Fibroblast of lung (primary cell): ENCODE results near the gene KRTAP19-1. TPM values are rescaled to one million over a fixed set of nuclear protein-coding genes. Genes with fewer than 3 reads are reported as not detected.

Experiments used
- DNase-seq, 2 donors: peaks; one replicate each; pipeline versions ENCODE4 v3.0.0 to v3.0.0-alpha.2; 2010; ENCODE audit warnings: low read depth in 2 of 2
- H2AFZ ChIP-seq: 2 replicates; pipeline ENCODE4 v1.5.1; 2012; ENCODE audit warnings: low read length, control low read depth, inconsistent platforms
- H3K27ac ChIP-seq: 2 replicates; pipeline ENCODE4 v1.5.1; 2011; ENCODE audit warnings: low read length, control low read depth; ENCODE audit not compliant: insufficient read depth
- H3K27me3 ChIP-seq: 2 replicates; pipeline ENCODE4 v1.5.1; 2011; ENCODE audit warnings: mild to moderate bottlenecking, low read length; ENCODE audit not compliant: control insufficient read depth, insufficient read depth
- H3K36me3 ChIP-seq: 2 replicates; pipeline ENCODE4 v1.5.1; 2011; ENCODE audit warnings: low read length; ENCODE audit not compliant: control insufficient read depth, insufficient read depth
- H3K4me1 ChIP-seq: 2 replicates; pipeline ENCODE4 v1.5.1; 2011; ENCODE audit warnings: low read length; ENCODE audit not compliant: control insufficient read depth, insufficient read depth; ENCODE audit errors: extremely low read depth
- H3K4me2 ChIP-seq: 2 replicates; pipeline ENCODE4 v1.5.1; 2011; ENCODE audit warnings: low read length, control low read depth; ENCODE audit not compliant: insufficient read depth; ENCODE audit errors: extremely low read depth
- H3K4me3 ChIP-seq, 4 experiments: fragments of 200-600 bp in 1 of 4; sonication (generic) in 1 of 4; replicated peaks in 1 of 4; 2 replicates each; pipeline ENCODE4 v1.5.1; 2011 to 2016; ENCODE audit warnings: low read length in 4 of 4, low read depth in 3 of 4, mild to moderate bottlenecking in 3 of 4, control low read depth in 2 of 4, inconsistent platforms in 1 of 4, mixed read lengths in 1 of 4; ENCODE audit not compliant: insufficient read depth in 1 of 4; ENCODE audit errors: control extremely low read depth in 1 of 4
- H3K79me2 ChIP-seq: 2 replicates; pipeline ENCODE4 v1.5.1; 2012; ENCODE audit warnings: mild to moderate bottlenecking, low read length, inconsistent platforms; ENCODE audit not compliant: control insufficient read depth, insufficient read depth
- H3K9ac ChIP-seq: 2 replicates; pipeline ENCODE4 v1.5.1; 2011; ENCODE audit warnings: mild to moderate bottlenecking, low read length, control low read depth; ENCODE audit not compliant: insufficient read depth
- H3K9me3 ChIP-seq: 2 replicates; pipeline ENCODE4 v1.5.1; 2012; ENCODE audit warnings: low read depth, low read length; ENCODE audit not compliant: control insufficient read depth, insufficient read depth
- H4K20me1 ChIP-seq: 2 replicates; pipeline ENCODE4 v1.5.1; 2011; ENCODE audit warnings: low read length; ENCODE audit not compliant: control insufficient read depth, insufficient read depth; ENCODE audit errors: extremely low read depth
- CTCF ChIP-seq, 2 donors: IDR thresholded peaks in 1 of 2; conservative IDR thresholded peaks in 1 of 2; 1 replicate in 1 of 2; 2 replicates in 1 of 2; pipeline ENCODE4 v1.5.1; 2011 to 2012; ENCODE audit warnings: low read length in 2 of 2, control low read depth in 1 of 2, inconsistent platforms in 1 of 2, low read depth in 1 of 2, mild to moderate bottlenecking in 1 of 2
- EZH2 ChIP-seq: IDR thresholded peaks from 2 replicates; pipeline ENCODE4 v1.5.1; 2012; ENCODE audit warnings: low read length, control low read depth, mild to moderate bottlenecking; ENCODE audit errors: missing control alignments
- polyA plus RNA-seq, 2 donors: library from polyadenylated mRNA; depleted of rRNA in 1 of 2; stranded (reverse) in 1 of 2; unstranded in 1 of 2; fragments of >200 nt; gene quantifications; 2 replicates each; pipeline ENCODE4 v1.2.1, GENCODE V29; 2011 to 2012; ENCODE audit warnings: missing spikeins in 1 of 2
- total RNA-seq: library from RNA; depleted of rRNA; stranded (reverse); fragments of >200 nt; gene quantifications from 2 replicates; pipeline ENCODE4 v1.2.1, GENCODE V29; 2014

KRTAP19-1 gene
- total and polyA plus RNA-seq, 2 donors (not counting 1 experiment from before 2014, with no cell fraction given): not detected

- no peaks in the 10 kb centered on the region for H3K4me1 ChIP-seq
- no peak overlapping the region for H3K4me3 ChIP-seq
- H3K9ac ChIP-seq: no peak overlapping the region
- H3K27ac ChIP-seq: no peak overlapping the region
- DNase-seq: no peak
- H3K9me3 ChIP-seq: no peaks in the 10 kb centered on the region
- no peaks in the 10 kb centered on the region for H3K79me2 ChIP-seq
- H4K20me1 ChIP-seq: no peaks in the 10 kb centered on the region
- H3K27me3 ChIP-seq: no peaks in the 10 kb centered on the region
- TF ChIP-seq CTCF (conservative IDR thresholded peaks at IDR 0.05 in 1 of 2, IDR thresholded peaks at IDR 0.05 in 1 of 2; ENCODE audit: low read depth in 1 of 2, low read length in 2 of 2): no peak
- H3K4me2 ChIP-seq: no peak overlapping the region
- H3K36me3 ChIP-seq: no peaks in the 10 kb centered on the region
- no peak overlapping the region for H2AFZ ChIP-seq
Measured at GRCh38 chr21:30437010-30437565, 43.1 kb downstream of the KRTAP19-1 start.

- Histone ChIP-seq H3K9ac (no peak overlapping the region), H3K27me3 (no peaks in the 10 kb centered on the region), H3K27ac (no peak overlapping the region), H3K4me1 (no peaks in the 10 kb centered on the region), H2AFZ (no peak overlapping the region), H3K4me2 (no peak overlapping the region), H3K4me3 (no peak overlapping the region), H3K79me2 (no peaks in the 10 kb centered on the region), H3K36me3 (no peaks in the 10 kb centered on the region), H3K9me3 (no peaks in the 10 kb centered on the region), H4K20me1 (no peaks in the 10 kb centered on the region)
- no peak for TF ChIP-seq EZH2
- peak; percentile 18 to 36 for TF ChIP-seq CTCF (conservative IDR thresholded peaks at IDR 0.05 in 1 of 2, IDR thresholded peaks at IDR 0.05 in 1 of 2; ENCODE audit: low read depth in 1 of 2, low read length in 2 of 2)
- DNase-seq: peak; percentile 0
Measured at GRCh38 chr21:30434033-30434631, 46.0 kb downstream of the KRTAP19-1 start.

- H3K27me3 ChIP-seq: no peaks in the 10 kb centered on the region
- H3K9ac ChIP-seq: no peak within 1 kb of the TSS
- no peaks in the 10 kb centered on the region for H3K79me2 ChIP-seq
- no peak within 1 kb of the TSS for H2AFZ ChIP-seq
- no peaks in the 10 kb centered on the region for H3K9me3 ChIP-seq
- H3K36me3 ChIP-seq: no peaks in the 10 kb centered on the region
- H3K27ac ChIP-seq: no peak within 1 kb of the TSS
- DNase-seq: no peak
- TF ChIP-seq EZH2 (no peak), CTCF (conservative IDR thresholded peaks at IDR 0.05 in 1 of 2, IDR thresholded peaks at IDR 0.05 in 1 of 2; ENCODE audit: low read depth in 1 of 2, low read length in 2 of 2) (no peak)
- no peaks in the 10 kb centered on the region for H4K20me1 ChIP-seq
- H3K4me2 ChIP-seq: no peak within 1 kb of the TSS
- no peak within 1 kb of the TSS for H3K4me3 ChIP-seq
- H3K4me1 ChIP-seq: no peaks in the 10 kb centered on the region
Measured at GRCh38 chr21:30430170-30430655, 50.0 kb downstream of the KRTAP19-1 start, which contains the start of gene KRTAP13-4. Gene KRTAP13-4, plus strand, starts transcription at chr21:30430220. Its CDS starts 56 bp downstream, at chr21:30430276.

Other genes starting within 250 kb of the KRTAP19-1 start
- not detected in 2 replicates for gene KRTAP24-1, start 197.4 kb downstream of the KRTAP19-1 start, total RNA-seq
- not detected in 2 replicates for gene KRTAP24-1, start 197.4 kb downstream of the KRTAP19-1 start, polyA plus RNA-seq
- gene KRTAP25-1, start 190.9 kb downstream of the KRTAP19-1 start, total RNA-seq: not detected in 2 replicates
- gene KRTAP25-1, start 190.9 kb downstream of the KRTAP19-1 start, polyA plus RNA-seq: not detected in 2 replicates
- not detected in 2 replicates for gene KRTAP26-1, start 160.1 kb downstream of the KRTAP19-1 start, total RNA-seq
- not detected in 2 replicates for gene KRTAP26-1, start 160.1 kb downstream of the KRTAP19-1 start, polyA plus RNA-seq
- gene KRTAP27-1, start 142.7 kb downstream of the KRTAP19-1 start, total RNA-seq: not detected in 2 replicates
- gene KRTAP27-1, start 142.7 kb downstream of the KRTAP19-1 start, polyA plus RNA-seq: not detected in 2 replicates
- not detected in 2 replicates for gene KRTAP23-1, start 131.8 kb downstream of the KRTAP19-1 start, total RNA-seq
- not detected in 2 replicates for gene KRTAP23-1, start 131.8 kb downstream of the KRTAP19-1 start, polyA plus RNA-seq
- gene KRTAP13-2, start 108.1 kb downstream of the KRTAP19-1 start, total RNA-seq: not detected in 2 replicates
- not detected in 2 replicates for gene KRTAP13-2, start 108.1 kb downstream of the KRTAP19-1 start, polyA plus RNA-seq
- not detected in 2 replicates for gene KRTAP13-1, start 84.3 kb downstream of the KRTAP19-1 start, total RNA-seq
- gene KRTAP13-1, start 84.3 kb downstream of the KRTAP19-1 start, polyA plus RNA-seq: not detected in 2 replicates
- gene KRTAP13-3, start 54.4 kb downstream of the KRTAP19-1 start, total RNA-seq: not detected in 2 replicates
- gene KRTAP13-3, start 54.4 kb downstream of the KRTAP19-1 start, polyA plus RNA-seq: not detected in 2 replicates
- not detected in 2 replicates for gene KRTAP13-4, start 50.1 kb downstream of the KRTAP19-1 start, total RNA-seq
- gene KRTAP13-4, start 50.1 kb downstream of the KRTAP19-1 start, polyA plus RNA-seq: not detected in 2 replicates
- not detected in 2 replicates for gene KRTAP15-1, start 40.1 kb downstream of the KRTAP19-1 start, total RNA-seq
- gene KRTAP15-1, start 40.1 kb downstream of the KRTAP19-1 start, polyA plus RNA-seq: not detected in 2 replicates
- gene KRTAP19-2, start 7.1 kb upstream of the KRTAP19-1 start, total RNA-seq: not detected in 2 replicates
- not detected in 2 replicates for gene KRTAP19-2, start 7.1 kb upstream of the KRTAP19-1 start, polyA plus RNA-seq
- not detected in 2 replicates for gene KRTAP19-3, start 11.6 kb upstream of the KRTAP19-1 start, total RNA-seq
- not detected in 2 replicates for gene KRTAP19-3, start 11.6 kb upstream of the KRTAP19-1 start, polyA plus RNA-seq
- gene KRTAP19-4, start 16.8 kb upstream of the KRTAP19-1 start, total RNA-seq: not detected in 2 replicates
- gene KRTAP19-4, start 16.8 kb upstream of the KRTAP19-1 start, polyA plus RNA-seq: not detected in 2 replicates
- gene KRTAP19-5, start 21.8 kb upstream of the KRTAP19-1 start, total RNA-seq: not detected in 2 replicates
- not detected in 2 replicates for gene KRTAP19-5, start 21.8 kb upstream of the KRTAP19-1 start, polyA plus RNA-seq
- not detected in 2 replicates for gene KRTAP19-6, start 61.5 kb upstream of the KRTAP19-1 start, total RNA-seq
- gene KRTAP19-6, start 61.5 kb upstream of the KRTAP19-1 start, polyA plus RNA-seq: not detected in 2 replicates
- gene KRTAP19-7, start 80.9 kb upstream of the KRTAP19-1 start, total RNA-seq: not detected in 2 replicates
- gene KRTAP19-7, start 80.9 kb upstream of the KRTAP19-1 start, polyA plus RNA-seq: not detected in 2 replicates
- gene KRTAP22-2, start 110.0 kb upstream of the KRTAP19-1 start, total RNA-seq: not detected in 2 replicates
- gene KRTAP22-2, start 110.0 kb upstream of the KRTAP19-1 start, polyA plus RNA-seq: not detected in 2 replicates
- gene KRTAP6-3, start 112.1 kb upstream of the KRTAP19-1 start, total RNA-seq: not detected in 2 replicates
- not detected in 2 replicates for gene KRTAP6-3, start 112.1 kb upstream of the KRTAP19-1 start, polyA plus RNA-seq
- not detected in 2 replicates for gene KRTAP6-2, start 118.5 kb upstream of the KRTAP19-1 start, total RNA-seq
- gene KRTAP6-2, start 118.5 kb upstream of the KRTAP19-1 start, polyA plus RNA-seq: not detected in 2 replicates
- not detected in 2 replicates for gene KRTAP22-1, start 120.7 kb upstream of the KRTAP19-1 start, total RNA-seq
- not detected in 2 replicates for gene KRTAP22-1, start 120.7 kb upstream of the KRTAP19-1 start, polyA plus RNA-seq
- not detected in 2 replicates for gene KRTAP6-1, start 133.6 kb upstream of the KRTAP19-1 start, total RNA-seq
- gene KRTAP6-1, start 133.6 kb upstream of the KRTAP19-1 start, polyA plus RNA-seq: not detected in 2 replicates
- gene KRTAP20-1, start 136.1 kb upstream of the KRTAP19-1 start, total RNA-seq: not detected in 2 replicates
- gene KRTAP20-1, start 136.1 kb upstream of the KRTAP19-1 start, polyA plus RNA-seq: not detected in 2 replicates
- gene KRTAP20-4, start 140.3 kb upstream of the KRTAP19-1 start, total RNA-seq: not detected in 2 replicates
- not detected in 2 replicates for gene KRTAP20-4, start 140.3 kb upstream of the KRTAP19-1 start, polyA plus RNA-seq
- not detected in 2 replicates for gene KRTAP20-2, start 154.8 kb upstream of the KRTAP19-1 start, total RNA-seq
- gene KRTAP20-2, start 154.8 kb upstream of the KRTAP19-1 start, polyA plus RNA-seq: not detected in 2 replicates
- not detected in 2 replicates for gene KRTAP20-3, start 162.5 kb upstream of the KRTAP19-1 start, total RNA-seq
- not detected in 2 replicates for gene KRTAP20-3, start 162.5 kb upstream of the KRTAP19-1 start, polyA plus RNA-seq
- gene KRTAP21-3, start 238.4 kb upstream of the KRTAP19-1 start, total RNA-seq: not detected in 2 replicates
- gene KRTAP21-3, start 238.4 kb upstream of the KRTAP19-1 start, polyA plus RNA-seq: not detected in 2 replicates